IMR-90 (cell line): ENCODE measurements around the gene TBC1D4.

Source experiments
- POLR2A ChIP-seq: IDR thresholded peaks from 2 replicates; pipeline ENCODE4 v1.6.1; 2012; ENCODE audit warnings: mild to moderate bottlenecking, low read depth, low read length
- SMC3 ChIP-seq: fragments of 150-350 bp; IDR thresholded peaks from 2 replicates; pipeline ENCODE4 v1.6.1; 2016; ENCODE audit warnings: low read depth, mild to moderate bottlenecking, antibody characterized with exemption, low read length, moderate library complexity
- TF ChIP-seq, protein P1 (sequence below): conservative IDR thresholded peaks from 2 replicates; pipeline ENCODE4 v1.5.1; 2012; ENCODE audit warnings: mild to moderate bottlenecking, low read depth, low read length, improper control_type of control experiment

DNA sequence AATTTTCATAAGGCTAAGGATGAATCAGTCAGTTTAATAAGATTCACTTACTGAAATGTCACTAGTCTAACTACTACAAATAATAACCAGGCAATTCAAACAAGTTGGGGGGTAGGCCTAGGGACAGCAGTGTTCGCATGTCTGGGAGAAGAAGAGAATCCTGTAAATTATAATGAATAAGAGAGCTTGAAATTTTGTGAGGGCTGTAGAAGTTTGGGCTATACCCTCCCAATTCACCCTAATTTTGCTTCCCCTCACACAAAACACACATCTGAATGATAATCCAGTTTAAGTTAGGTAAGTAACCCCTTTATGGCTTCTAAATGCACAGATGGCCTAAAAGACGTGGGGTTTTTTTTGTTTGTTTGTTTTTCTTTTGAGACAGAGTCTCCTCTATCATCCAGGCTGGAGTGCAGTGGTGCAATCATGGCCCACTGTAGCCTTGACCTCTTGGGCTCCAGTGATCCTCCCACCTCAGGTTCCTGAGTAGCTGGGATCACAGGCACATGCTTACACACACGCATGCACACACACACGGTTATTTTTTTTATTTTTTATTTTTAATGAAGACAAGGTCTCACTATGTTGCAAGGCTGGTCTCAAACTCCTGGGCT is 69.9 kb downstream of the TBC1D4 start:
- TF ChIP-seq, protein P1, sequence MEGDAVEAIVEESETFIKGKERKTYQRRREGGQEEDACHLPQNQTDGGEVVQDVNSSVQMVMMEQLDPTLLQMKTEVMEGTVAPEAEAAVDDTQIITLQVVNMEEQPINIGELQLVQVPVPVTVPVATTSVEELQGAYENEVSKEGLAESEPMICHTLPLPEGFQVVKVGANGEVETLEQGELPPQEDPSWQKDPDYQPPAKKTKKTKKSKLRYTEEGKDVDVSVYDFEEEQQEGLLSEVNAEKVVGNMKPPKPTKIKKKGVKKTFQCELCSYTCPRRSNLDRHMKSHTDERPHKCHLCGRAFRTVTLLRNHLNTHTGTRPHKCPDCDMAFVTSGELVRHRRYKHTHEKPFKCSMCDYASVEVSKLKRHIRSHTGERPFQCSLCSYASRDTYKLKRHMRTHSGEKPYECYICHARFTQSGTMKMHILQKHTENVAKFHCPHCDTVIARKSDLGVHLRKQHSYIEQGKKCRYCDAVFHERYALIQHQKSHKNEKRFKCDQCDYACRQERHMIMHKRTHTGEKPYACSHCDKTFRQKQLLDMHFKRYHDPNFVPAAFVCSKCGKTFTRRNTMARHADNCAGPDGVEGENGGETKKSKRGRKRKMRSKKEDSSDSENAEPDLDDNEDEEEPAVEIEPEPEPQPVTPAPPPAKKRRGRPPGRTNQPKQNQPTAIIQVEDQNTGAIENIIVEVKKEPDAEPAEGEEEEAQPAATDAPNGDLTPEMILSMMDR: no peak
- TF ChIP-seq POLR2A (no peak), SMC3 (no peak)
